GM12891 (cell line): Measurements from ENCODE around the gene SPATA22.

Source experiments
- POLR2A ChIP-seq: IDR thresholded peaks from 2 replicates; pipeline ENCODE4 v1.6.1; 2011; ENCODE audit warnings: low read depth, low read length, control low read depth
- POLR2AphosphoS5 ChIP-seq: IDR thresholded peaks from 2 replicates; pipeline ENCODE4 v1.6.1; 2011; ENCODE audit warnings: low read depth, low read length, control low read depth

DNA sequence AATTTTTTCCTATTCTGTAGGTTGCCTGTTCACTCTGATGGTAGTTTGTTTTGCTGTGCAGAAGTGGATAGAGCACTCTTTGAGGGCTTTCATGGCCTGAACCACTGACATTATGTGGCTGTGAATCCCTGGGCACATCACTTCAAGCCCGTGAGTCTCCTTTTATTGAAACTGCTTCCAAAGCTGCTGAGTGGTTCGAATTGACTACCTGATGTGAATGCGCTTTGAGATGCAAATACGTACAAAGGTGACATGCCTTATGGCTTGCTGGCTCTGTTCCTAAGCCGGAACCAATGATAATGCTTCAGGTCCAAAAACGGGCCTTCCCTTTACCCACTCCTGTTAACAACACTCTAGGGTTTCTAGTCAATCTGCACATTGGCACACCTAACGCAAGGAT is 38.5 kb upstream of the SPATA22 start:
- TF ChIP-seq POLR2A (no peak), POLR2AphosphoS5 (no peak)
